Activated naive CD4-positive, alpha-beta T cell (primary cell): ENCODE measurements around the gene PARL.
"Not testable (repeated sequence)": the region's sequence is repeated elsewhere in the genome, so short reads cannot be mapped to it uniquely, and the experiment has no call there.

Source experiments
- DNase-seq, 4 experiments: peaks; one replicate each; lab custom pipeline; 2025; lab: John Stamatoyannopoulos, UW

Gene PARL

DNA sequence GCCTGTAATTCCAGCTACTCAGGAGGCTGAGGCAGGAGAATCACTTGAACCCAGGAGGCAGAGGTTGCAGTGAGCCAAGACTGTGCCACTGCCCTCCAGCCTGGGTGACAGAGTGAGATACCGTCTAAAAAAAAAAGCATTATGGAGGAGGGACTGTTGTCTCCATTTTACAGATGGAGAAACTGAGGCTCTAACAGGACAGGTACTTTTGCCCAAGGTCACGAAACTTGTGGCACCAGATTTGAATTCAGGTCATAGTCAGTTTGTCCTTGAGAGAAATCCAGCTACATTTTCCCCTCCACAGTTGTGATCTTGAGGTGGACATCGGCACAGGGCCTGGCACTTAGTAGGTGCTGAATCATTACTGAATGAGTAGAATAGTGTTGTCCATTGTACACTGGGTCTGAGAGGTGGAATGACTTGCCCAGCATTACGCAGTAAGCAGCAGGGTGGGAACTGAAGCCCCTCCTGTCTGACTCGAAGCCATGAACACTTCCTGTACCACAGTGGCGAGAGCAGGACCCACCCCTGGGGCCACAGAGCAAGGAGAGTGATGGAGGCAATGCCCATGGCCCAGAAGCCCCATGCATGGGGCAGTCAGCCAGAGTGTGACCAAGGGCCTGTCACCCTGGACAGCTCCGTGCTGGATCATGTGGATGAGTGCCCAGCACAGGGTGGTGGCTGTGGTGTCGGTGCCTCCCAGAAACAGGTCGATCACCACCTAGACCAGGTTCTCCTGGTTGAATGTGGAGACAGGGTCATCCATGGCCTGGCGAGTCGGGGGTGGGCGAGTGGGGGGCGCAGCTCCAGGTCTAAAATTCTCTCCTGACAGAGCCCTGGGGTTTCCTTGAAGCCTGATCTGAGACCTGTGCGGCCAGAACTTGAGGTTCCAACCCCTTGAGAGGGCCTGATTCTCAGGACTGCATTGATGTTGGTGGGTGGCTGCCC, 20.4 kb upstream of the PARL start:
- no peak for DNase-seq

DNA sequence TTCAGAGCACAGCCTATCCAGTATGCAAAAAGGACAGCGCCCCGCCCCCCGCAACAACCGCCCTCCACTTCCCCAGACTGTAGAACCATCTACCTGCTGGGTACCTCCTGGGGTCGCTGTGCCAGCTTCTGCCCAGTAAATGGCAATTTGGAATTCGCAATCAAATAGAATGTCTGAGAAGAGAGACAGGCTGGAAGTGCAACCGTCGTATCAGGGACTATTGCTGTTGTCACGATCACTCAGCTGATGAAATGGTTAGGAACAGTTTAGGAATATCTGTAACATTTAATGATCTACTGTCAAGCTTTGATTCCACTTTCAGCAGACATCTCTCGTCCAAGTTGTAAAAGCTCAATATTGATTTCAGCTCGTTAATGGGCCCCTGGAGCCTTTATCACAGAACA, 13.3 kb upstream of the PARL start:
- no peak for DNase-seq

DNA sequence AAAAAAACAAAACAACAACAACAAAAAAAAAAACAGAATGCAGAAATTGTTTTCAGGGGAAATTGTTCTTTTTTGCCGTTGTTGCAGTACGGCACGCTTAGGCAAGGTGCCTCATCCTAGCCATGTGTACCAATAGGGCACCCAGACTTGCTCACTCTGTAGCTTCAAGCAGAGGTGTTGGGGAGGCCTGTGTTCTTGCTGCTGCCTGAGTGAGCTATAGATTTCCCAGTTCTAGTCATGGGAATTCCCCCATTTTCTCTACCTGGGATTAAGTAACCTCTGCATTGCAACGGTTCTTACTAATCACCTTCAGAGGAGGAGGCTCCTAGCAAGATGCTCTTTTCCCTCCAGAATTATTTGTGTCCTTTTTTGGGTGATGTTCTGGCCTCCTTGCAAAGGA, 12.9 kb upstream of the PARL start:
- DNase-seq, result no peak

DNA sequence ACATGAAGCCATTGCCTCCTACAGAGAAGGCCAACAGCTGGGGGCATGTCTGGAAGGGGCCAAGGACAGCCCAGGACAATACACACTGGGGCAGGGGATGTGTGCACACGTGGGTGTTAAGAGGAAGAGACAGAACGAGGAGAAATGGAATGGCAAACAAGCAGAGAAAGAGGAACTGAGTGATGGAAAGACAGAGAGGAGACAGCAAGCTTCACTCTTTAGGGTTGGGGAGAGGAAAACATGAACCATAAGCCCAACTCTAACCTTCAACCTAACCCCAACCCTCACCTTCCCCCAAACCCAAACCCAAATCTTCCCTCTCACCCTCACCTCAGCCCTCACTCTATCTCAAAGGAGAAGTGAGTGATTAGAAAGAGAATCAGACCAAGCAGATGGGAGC, 11.9 kb upstream of the PARL start:
- DNase-seq, result no peak

DNA sequence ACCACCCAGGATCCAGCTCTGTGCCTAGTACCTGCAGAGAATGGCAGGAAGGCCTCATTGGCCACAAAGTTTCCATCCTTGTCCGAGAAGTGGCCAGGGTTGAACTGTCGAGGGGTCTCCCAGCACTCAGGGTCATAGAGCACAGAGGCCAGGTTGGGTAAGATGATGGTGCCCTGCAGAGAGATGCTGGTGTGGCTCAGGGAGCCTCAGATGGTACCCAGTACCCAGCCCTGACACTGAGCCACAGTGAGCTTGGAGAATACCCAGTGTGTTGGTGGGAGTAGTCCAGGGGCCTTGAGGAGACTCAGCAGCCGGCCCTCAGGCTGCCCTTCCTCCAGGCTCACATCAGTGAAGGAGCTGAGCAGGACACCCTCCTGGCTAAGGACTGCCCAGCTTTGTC, 11.5 kb upstream of the PARL start:
- DNase-seq, result no peak

DNA sequence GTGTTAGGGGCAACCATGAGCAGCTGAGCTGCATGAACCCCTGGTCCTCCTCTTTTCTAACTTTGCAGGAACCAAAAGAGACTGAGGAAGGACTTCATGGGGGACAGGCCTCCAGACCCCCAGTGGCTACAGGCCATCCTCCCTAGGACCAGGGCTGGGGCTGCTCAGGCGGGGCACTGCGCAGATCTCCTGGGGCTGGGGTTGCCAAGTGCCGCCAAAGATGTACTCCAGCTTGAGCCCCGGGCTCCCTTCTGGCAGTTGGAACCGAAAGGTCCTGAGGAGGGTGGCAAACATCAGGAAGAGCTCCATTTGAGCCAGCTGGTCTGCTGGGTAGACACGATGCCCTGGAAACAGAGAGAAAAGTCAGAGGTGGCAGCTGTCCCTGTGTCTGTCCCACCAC, 11.1 kb upstream of the PARL start:
- DNase-seq, result no peak

DNA sequence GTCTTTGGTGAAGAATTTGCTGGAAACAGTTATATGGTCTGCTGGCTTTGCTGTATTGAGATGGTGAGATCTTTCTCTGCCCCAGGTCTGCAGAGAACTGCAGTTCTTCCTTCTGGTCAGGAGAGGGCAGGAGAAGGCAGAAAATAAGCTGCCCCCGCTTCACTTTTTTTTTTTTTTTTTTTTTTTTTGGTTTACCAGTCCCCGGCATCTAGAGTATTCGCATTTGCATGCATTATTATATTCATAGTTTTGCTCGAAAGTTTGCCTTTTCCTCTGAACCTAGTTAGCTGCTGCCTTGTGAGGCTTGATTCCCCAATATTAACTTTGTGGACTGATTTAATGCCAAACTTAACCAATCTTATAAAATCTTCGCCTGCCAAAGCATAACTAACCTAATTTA, 10.6 kb upstream of the PARL start:
- DNase-seq, result no peak

DNA sequence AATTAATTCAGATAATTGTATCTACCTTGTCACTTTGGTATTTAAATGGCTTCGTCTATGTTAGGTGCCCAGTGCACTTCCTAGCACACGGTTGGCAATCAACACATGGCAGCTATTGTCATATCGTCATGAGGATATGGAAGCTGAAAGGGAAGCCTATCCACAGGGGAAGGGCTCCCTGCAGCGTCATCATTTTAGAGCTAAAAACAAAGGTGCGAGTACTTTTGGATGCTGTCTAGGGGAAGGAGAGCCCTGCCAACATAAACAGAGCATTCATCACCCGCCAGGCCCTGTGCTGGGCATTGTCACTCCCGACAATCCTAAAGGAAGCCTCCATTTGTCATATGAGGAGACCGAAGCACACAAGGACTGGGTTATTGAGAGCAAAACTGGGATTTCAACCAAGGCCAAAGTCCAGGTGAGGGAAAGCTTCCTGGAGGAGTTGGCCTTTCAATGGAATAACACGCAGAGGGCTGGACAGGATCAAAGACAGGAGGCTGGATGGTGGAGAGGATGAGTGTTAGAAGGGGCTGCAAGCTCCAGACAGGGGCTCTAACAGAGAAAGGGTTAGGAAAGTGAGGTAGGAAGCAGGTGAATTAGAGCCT, 8.0 kb upstream of the PARL start:
- no peak for DNase-seq

DNA sequence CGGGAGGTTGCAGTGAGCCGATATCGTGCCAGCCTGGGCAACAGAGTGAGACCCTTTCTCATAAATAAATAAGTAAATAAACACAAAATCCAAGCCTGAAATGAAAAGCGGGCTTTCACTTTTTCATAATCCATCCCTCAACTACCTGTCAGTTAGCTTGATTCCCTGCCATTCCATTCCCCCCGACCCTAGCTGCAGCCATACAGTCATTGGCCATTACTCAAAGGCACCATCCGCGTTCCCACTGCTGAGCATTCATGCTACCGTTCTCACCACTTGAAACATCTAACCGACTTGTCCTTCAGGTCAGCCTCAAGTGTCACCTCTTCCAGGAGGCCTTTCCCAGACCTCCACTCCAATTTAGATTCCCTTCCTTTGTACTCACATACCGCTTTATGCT, 1.1 kb upstream of the PARL start:
- DNase-seq, result no peak

DNA sequence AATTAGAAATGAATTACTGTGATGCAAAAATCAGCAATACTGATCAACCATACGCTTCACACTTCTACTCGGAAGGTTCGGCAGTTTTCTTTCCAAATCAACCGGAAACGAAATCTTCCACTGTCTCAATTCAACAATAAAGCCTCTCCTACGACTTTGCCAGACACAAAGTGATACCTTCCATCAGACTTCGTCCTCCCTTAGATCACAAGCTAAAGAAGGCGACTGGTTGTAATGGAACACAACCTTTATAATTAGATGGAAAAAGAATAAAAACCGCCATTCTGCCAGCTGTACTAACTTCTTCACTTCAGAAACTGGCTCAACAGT, 618 bp downstream of the PARL start:
- DNase-seq, result no peak

DNA sequence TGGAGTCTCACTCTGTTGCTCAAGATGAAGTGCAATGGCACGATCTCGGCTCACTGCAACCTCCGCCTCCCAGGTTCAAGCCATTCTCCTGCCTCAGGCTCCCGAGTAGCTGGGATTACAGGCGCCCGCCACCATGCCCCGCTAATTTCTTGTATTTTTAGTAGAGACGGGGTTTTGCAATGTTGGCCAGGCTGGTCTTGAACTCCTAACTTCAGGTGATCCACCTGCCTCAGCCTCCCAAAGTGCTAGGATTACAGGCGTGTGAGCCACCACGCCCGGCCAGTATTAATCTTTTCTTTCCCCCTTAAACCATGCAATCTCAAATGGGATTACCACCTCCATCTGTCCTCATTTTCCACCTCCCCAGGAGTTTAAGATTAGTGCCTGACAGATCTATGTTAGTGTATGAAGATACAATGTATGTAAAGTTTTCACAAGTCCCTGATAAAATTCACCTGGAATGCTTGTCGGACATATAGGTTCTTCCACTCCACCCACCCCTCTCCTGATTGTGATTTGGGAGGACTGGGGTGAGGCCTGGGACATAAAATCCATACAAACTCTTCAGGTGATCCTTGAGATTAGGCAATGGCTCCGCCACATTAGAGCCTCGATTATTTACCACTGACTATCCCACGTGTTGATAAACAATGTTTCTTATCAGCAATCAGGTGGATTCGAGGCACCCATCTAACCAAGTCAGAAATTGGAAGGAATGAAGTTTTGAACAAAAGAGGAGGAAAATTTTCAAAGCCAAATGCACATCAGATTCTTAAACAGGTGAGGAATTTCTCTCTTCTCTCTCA, 1.2 kb downstream of the PARL start:
- no peak for DNase-seq

DNA sequence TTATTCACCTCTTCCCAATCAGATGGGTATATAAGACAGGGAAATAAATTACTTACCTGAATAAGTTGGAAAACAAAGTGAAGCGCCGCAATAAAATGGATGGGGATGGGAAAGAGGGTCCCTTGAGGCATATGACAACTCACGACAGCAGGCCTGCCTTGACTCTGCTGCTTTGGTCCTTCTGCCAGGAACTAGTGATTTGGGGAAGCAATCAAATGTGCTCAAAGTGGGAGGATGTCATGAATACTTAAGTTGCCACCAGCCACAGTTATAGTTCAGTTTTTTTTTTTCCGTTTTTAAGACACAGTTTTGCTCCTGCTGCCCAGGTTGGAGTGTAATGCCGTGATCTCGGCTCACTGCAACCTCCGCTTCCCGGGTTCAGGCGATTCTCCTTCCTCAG, 4.6 kb downstream of the PARL start:
- DNase-seq, result no peak

DNA sequence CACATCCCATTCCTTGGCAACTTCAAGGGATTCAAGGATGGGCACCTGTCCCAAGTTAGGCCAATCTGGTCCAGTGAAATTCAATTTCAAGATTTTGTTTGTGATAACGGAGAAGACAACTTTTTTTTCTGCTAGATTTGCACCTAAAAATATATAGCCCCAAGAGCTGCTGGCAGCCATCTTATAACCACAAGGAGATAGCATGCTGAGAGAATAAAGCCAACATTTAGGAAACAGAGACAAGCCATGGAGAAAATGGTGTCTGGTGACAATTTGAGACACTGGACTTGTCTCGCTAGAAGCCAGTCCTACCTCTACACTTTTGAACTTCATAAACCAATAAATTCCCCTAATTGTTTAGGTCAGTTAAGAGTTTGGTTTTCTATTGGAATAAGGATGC, 5.4 kb downstream of the PARL start:
- no peak for DNase-seq

DNA sequence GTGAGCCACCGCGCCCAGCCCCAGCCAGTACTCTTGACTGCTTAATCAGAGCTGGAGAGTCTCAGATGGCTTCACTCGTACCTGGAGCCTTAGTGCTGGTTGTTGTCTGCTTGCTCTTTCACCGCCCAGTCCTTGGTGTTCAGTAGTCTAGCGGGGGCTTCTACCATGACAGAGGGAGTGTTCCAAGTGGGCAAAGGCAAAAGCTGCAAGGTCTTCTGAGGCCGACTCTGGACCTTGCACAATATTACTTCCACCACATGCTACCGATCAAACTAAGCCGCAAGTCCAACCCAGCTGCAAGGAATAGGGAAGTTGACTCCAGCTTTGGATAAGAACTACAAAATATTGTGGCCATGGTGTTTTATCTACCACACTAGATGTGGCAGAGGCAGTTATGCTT, 6.6 kb downstream of the PARL start:
- no peak for DNase-seq

DNA sequence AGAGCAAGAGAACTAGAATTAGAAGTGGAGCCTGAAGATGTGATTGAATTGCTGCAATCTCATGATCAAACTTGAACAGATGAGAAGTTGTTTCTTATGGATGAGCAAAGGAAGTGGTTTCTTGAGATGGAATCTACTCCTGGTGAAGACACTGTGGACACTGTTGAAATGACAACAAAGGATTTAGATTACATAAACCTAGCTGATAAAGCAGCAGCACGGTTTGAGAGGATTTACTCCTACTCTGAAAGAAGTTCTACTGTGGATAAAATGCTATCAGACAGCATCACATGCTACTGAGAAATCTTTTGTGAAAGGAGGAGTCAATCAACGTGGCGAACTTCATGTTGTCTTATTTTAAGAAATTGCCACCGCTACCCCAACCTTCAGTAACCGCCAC, 7.5 kb downstream of the PARL start:
- DNase-seq, result not testable (repeated sequence)

DNA sequence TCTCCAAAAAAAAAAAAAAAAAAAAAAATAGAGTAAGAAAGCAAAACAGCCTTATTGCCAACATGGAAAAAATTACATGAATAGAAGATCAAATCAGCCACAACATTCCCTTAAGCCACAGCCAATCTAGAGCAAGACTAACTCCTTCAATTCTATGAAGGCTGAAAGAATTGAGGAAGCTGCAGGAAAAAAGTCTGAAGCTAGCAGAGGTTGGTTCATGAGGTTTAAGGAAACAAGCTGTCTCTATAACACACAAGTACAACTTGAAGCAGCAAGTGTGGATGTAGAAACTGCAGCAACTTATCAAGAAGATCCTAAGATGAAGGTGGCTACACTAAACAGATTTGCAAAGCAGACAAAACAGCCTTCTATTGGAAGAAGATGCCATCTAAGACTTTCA, 9.3 kb downstream of the PARL start:
- no peak for DNase-seq

DNA sequence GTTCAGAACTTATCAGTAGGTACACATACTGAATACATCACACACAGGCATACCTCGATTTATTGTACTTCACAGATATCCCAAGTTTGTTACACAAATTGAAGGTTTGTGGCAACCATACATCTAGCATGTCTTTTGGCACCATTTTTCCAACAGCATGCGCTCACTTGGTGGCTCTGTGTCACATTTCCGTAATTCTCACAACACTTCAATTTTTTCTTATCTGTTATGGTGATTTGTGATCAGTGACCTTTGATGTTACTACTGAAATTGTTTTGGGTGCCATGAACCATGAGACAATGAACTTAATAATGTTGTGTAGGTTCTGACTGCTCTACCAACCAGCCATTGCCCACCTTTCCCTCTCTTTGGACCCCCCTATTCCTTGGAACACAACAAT, 10.8 kb downstream of the PARL start:
- no peak for DNase-seq

DNA sequence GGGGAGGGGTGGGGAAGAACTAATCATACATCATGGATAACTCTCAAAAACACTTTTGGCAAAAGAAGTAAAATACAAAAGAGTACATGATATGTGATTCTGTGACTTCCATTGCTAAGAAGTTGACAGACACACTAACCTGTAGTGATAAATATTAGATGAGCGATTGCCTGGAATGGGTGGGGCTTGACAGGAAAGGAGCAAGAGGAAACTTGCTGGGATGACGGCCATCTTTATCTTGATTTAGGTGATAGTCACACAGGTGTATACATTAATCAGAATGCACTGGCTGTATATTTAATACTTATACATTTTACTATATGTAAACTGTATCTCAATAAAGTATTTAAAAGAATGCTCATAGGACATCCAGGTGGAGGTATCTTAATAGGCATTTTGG, 13.1 kb downstream of the PARL start:
- DNase-seq, result no peak

DNA sequence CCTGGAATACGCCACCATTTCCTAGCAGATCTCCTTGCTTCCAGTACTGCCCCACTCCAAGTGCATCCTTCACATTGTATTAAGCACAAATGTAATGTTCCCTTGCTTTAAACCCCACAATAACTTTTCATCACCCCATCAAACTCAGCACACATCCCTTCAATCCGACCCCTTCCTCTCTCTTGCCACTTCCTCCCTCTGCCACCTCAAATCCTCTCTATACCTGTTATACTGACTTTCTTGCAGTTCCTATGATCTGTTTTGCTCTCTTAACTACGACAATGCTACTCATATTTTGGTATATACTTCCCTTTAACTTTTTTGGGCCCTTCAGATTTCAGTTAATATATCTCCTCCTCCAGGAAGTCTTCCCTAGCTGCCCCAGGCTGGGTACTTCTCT, 14.1 kb downstream of the PARL start:
- no peak for DNase-seq

DNA sequence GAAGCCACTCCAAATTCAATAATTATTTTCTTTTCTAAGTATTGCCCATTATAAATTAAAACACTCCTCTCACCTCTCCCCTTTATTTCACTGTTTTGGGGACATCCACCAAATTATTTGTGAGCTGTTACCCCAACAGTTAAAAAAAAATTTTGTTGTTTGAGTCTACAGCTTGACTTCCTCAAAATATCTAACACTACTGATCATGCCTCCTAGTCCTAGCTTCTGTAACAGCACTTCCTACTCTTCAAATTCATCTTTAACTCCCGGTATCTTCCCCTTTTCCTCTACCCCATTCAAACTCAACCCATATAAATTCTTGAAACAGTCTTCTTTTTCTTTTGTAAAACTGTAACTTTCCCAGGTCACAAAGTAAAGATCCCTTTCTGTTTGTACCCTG, 15.9 kb downstream of the PARL start:
- DNase-seq, result no peak

DNA sequence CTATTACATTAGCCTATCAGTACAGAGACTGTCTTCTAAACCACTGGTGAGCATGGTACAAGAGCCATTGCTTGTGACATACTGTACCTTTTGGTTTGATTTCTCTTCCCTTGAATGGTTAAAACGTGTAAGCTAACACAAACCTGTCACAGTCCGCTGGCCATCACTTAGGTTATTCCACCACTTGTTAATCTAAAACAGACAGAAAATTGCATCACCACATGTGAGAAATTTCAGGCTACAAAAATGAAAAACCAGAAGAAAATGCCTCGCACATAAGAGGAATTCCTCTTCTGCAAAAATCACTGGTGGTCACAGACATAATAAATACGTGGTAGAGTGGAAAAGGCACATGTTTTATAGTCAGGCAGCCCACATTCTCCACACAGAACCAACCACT, 22.1 kb downstream of the PARL start:
- no peak for DNase-seq

DNA sequence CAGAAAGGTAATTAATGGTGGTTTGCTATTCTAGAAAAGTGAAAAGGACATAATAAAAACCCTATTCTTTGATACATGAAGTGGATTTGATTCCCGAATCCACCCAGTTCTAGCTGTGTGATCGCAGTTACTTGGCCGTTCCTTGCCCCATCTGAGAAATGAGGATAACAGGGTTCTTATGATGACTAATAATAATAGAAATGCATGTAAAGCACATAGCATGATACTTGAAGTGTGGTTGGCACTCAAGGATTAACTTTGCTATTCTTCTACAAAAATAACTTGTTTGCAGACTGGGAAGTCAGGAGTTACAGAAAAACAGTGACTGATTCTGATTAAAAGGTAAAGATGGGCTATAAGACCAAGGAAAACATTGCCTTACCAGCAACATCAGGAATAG, 26.8 kb downstream of the PARL start:
- DNase-seq, result no peak
